Right forelimb (tissue), 1 donor: ENCODE measurements around the gene FMN1.

Source experiments
- DNase-seq: peaks from one replicate; pipeline ENCODE4 v3.0.0-alpha.2; 2018

FMN1 gene

GRCh38 chr15:32739522-32740063 lies 454.9 kb downstream of the FMN1 start:
- no peak for DNase-seq

- no peak for DNase-seq
These were observed 455.8 kb downstream of the FMN1 start for GRCh38 chr15:32738666-32739065.

GRCh38 chr15:32737304-32737703 lies 457.2 kb downstream of the FMN1 start:
- DNase-seq, result no peak

- no peak for DNase-seq
These were observed 457.8 kb downstream of the FMN1 start for GRCh38 chr15:32736701-32737061.

- no peak for DNase-seq
These were observed 458.4 kb downstream of the FMN1 start for GRCh38 chr15:32735989-32736700.

DNA sequence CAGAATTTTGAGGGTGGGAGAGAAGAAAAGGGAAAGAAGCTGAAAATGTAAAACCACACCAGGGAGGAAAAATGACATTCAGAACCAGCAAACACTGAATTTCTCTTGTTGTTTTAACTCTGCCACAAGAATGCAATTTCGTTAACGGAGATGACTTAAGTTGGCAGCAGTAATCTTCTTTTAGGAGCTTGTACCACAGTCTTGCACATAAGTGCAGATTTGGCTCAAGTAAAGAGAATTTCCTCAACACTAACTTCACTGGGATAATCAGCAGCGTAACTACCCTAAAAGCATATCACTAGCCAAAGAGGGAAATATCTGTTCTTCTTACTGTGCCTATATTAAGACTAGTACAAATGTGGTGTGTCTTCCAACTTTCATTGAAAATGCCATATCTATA lies 461.2 kb downstream of the FMN1 start:
- DNase-seq, result no peak

- DNase-seq, result no peak
These were observed 461.8 kb downstream of the FMN1 start for GRCh38 chr15:32732574-32733157.

DNA sequence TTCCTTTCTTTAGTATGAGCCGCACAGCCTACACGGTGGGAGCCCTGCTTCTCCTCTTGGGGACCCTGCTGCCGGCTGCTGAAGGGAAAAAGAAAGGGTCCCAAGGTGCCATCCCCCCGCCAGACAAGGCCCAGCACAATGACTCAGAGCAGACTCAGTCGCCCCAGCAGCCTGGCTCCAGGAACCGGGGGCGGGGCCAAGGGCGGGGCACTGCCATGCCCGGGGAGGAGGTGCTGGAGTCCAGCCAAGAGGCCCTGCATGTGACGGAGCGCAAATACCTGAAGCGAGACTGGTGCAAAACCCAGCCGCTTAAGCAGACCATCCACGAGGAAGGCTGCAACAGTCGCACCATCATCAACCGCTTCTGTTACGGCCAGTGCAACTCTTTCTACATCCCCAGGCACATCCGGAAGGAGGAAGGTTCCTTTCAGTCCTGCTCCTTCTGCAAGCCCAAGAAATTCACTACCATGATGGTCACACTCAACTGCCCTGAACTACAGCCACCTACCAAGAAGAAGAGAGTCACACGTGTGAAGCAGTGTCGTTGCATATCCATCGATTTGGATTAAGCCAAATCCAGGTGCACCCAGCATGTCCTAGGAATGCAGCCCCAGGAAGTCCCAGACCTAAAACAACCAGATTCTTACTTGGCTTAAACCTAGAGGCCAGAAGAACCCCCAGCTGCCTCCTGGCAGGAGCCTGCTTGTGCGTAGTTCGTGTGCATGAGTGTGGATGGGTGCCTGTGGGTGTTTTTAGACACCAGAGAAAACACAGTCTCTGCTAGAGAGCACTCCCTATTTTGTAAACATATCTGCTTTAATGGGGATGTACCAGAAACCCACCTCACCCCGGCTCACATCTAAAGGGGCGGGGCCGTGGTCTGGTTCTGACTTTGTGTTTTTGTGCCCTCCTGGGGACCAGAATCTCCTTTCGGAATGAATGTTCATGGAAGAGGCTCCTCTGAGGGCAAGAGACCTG lies 463.5 kb downstream of the FMN1 start:
- peak; percentile 58 for DNase-seq

DNA sequence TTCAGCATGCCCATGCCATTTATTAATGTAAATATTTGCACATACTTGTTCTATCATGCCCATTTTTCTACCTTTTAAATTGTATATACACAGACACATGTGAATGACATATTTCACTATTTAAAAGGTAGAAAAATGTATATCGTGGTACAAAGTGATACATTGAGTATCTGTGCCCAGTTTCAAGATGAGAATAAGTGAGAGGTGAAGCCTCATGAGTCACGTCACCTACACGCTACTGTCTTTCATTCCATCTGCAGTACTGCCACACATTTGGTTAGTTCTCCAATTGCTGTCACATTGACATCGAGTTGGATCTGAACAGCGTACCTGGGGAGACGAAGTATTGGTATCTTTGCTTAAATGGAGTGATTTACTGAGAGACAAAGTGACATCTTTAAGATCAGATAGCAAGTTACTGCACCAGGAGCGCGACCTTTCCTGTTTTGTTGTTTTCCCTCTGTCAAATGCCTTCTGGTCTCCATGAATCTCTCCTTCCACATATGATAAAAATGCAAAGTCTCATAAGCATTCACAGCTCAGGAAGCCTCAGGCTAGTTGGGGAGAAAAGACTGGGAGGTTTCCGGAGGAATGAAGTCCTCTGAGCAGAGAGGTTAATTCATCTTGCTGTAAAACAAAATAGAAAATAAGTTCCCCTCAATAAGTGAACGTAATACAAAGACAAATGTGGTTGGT lies 464.7 kb downstream of the FMN1 start:
- DNase-seq, result no peak

GRCh38 chr15:32723171-32723948 lies 471.2 kb downstream of the FMN1 start:
- DNase-seq, result no peak

DNA sequence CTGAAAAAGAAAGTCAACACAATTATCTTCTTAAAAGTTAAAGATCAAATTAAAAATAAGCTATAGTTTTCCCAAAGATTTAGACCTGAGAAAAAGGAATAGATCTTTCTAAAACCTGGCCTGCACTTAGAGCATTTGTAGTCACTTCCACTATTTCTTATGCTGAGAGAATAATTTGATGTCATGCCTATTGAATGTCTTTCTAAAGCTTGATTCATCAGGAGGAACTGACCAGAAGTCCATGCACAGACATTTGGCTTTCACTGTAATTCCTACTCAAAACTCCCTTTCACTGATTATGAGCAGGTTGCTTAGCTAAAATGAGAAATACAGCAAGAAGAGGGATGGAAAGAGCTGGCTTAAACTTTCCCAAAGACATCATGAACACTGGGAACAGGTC lies 472.4 kb downstream of the FMN1 start:
- no peak for DNase-seq

GRCh38 chr15:32721596-32721995 lies 472.9 kb downstream of the FMN1 start:
- DNase-seq, result no peak

DNA sequence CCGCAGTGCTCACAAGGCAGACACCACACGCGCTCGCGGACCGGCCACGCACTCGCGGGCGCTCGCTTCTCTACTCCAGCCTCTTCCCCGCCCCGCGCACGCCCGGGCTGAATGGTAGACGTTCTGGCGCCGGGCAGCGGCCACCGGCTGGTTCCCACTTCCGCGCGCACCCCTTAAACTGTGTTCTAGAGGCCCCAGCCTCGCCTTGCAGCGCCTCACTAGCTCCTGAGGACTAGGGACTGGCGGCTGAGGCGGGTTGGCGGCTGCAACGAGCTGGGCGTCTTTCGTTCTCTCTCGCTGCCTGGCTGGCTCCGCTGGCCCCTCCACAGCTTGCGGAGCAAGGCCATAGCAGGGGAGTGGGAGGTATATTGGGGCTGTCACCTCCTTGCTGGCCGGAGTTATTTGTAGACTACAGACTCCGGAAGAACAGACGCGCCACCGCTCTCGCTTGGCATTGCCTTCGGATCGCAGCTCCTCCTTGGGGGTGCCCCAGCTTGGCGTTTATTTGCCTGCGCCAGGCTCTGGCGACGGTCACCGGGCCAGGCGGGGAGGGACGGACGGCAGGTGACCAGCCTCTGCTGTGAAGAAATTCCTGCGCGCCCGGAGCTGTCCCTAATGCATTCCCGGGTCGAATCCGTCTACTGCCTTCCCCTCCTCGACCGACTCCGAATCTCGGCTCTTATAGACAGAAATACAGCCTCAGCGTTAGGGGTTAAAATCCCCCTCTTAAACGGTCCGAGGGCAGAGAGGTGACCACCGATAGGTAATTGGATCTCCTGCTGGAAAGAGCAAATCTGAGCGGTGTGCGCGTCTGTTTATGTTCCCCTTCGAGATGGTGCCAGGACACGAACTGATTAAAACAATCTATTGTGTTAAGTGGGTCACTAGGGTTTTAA lies 475.4 kb downstream of the FMN1 start:
- DNase-seq, result peak; percentile 63

- peak; percentile 56 for DNase-seq
These were observed 476.2 kb downstream of the FMN1 start for GRCh38 chr15:32718227-32718820.

- DNase-seq, result peak; percentile 73
These were observed 476.9 kb downstream of the FMN1 start, which contains the start of gene GREM1 for GRCh38 chr15:32717426-32718226. TSS of gene GREM1 (plus strand) at chr15:32718004. CDS start at chr15:32730691, 12,687 bp downstream.

DNA sequence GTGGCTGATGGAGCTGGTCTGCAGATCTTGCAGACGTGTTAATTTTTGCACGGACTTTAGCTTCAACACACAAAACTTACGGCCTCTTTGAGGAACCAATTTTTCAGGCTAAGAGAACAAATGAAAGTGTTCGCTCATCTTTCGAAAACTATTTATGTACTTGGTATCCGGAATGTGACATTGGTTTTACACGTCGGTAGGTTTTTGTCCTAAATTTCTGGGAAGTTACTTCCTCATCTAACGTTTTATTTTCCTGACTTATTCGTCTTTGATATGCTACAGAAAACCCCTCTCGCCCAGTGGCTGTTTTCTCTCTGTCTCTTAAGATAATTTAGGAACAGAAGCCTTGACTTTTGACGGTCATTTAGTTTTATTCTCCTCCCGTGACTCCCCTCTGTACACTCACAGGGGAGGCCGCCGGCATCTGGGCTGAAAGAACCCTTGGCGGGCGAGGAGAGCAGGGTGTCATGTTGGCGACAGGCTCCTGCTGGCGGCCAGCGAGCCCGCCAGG lies 477.5 kb downstream of the FMN1 start:
- DNase-seq, result peak; percentile 53

- no peak for DNase-seq
These were observed 478.1 kb downstream of the FMN1 start for GRCh38 chr15:32716216-32716914.
